ENCODE data around the gene NPR3. TPM values are rescaled to one million over a fixed set of nuclear protein-coding genes. Genes with fewer than 3 reads are reported as not detected.

NPR3 gene
- total and polyA plus RNA-seq, 2 experiments from 2014 or later: 0.07 to 0.15 TPM

DNA sequence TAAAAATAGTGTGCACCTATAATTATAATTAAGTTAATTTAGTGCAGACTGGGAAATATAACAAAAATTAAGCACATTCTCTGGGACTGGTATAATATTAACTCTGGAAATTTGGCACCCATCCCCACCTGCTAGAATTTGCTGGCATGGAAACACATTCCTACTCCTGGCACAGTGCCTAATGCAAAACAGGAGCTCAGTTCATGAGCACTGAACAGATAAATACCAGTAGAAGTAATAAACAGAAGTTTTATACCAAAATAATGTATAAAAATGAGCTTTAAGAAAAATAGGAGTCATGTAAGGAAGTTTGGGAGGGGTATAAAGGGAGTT is 23.7 kb upstream of the NPR3 start:
- H4K20me1 ChIP-seq (replicated peaks; ENCODE audit: insufficient read depth): no peaks in the 10 kb centered on the region
- H3K27me3 ChIP-seq (ENCODE audit: insufficient read depth): no peaks in the 10 kb centered on the region
- Mint-ChIP-seq H3K4me1 (no peaks in the 10 kb centered on the region), H3K27me3 (ENCODE audit: insufficient read depth, low read depth, poor library complexity) (peaks cover 6% of the 10 kb centered on the region), H3K27ac (no peak overlapping the region), H3K36me3 (ENCODE audit: low read depth) (peaks cover 27% of the 10 kb centered on the region), H3K9me3 (peaks cover 37% of the 10 kb centered on the region), H3K4me3 (no peak overlapping the region)
- peaks cover 5% of the 10 kb centered on the region for H3K36me3 ChIP-seq (ENCODE audit: insufficient read depth)
- H3K9me2 ChIP-seq (ENCODE audit: insufficient read depth): peaks cover 6% of the 10 kb centered on the region; the same call in 1 of the 2 replicates
- no peak for ATAC-seq
- DNase-seq (ENCODE audit: low spot score): no peak
- no peaks in the 10 kb centered on the region for H3K79me2 ChIP-seq (replicated peaks; ENCODE audit: insufficient read depth)
- H3F3A ChIP-seq (replicated peaks; ENCODE audit: low read depth): no peaks in the 10 kb centered on the region
- no peak overlapping the region for H3K27ac ChIP-seq (ENCODE audit: low read depth)
- H3K4me1 ChIP-seq (ENCODE audit: insufficient read depth): no peaks in the 10 kb centered on the region
- H3K4me2 ChIP-seq: no peak overlapping the region
- TF ChIP-seq ZNF331 (CRISPR knock-in tag; IDR thresholded peaks at IDR 0.05; ENCODE audit: low read depth) (no peak), CREB1 (CRISPR knock-in tag; IDR thresholded peaks at IDR 0.05; ENCODE audit: low read depth) (no peak), POLR2AphosphoS5 (IDR thresholded peaks at IDR 0.05; ENCODE audit: low read depth) (no peak), NANOG (IDR thresholded peaks at IDR 0.05; ENCODE audit: borderline replicate concordance) (no peak), ZNF114 (CRISPR knock-in tag; IDR thresholded peaks at IDR 0.05) (no peak), EZH2phosphoT487 (IDR thresholded peaks at IDR 0.05; ENCODE audit: unreplicated experiment) (no peak), EZH2 (IDR thresholded peaks at IDR 0.05; ENCODE audit: low read depth, unreplicated experiment) (no peak), STAT1 (IDR thresholded peaks at IDR 0.05; ENCODE audit: unreplicated experiment) (no peak), JUNB (IDR thresholded peaks at IDR 0.05; ENCODE audit: unreplicated experiment) (no peak)
- TF ChIP-seq, protein P1, sequence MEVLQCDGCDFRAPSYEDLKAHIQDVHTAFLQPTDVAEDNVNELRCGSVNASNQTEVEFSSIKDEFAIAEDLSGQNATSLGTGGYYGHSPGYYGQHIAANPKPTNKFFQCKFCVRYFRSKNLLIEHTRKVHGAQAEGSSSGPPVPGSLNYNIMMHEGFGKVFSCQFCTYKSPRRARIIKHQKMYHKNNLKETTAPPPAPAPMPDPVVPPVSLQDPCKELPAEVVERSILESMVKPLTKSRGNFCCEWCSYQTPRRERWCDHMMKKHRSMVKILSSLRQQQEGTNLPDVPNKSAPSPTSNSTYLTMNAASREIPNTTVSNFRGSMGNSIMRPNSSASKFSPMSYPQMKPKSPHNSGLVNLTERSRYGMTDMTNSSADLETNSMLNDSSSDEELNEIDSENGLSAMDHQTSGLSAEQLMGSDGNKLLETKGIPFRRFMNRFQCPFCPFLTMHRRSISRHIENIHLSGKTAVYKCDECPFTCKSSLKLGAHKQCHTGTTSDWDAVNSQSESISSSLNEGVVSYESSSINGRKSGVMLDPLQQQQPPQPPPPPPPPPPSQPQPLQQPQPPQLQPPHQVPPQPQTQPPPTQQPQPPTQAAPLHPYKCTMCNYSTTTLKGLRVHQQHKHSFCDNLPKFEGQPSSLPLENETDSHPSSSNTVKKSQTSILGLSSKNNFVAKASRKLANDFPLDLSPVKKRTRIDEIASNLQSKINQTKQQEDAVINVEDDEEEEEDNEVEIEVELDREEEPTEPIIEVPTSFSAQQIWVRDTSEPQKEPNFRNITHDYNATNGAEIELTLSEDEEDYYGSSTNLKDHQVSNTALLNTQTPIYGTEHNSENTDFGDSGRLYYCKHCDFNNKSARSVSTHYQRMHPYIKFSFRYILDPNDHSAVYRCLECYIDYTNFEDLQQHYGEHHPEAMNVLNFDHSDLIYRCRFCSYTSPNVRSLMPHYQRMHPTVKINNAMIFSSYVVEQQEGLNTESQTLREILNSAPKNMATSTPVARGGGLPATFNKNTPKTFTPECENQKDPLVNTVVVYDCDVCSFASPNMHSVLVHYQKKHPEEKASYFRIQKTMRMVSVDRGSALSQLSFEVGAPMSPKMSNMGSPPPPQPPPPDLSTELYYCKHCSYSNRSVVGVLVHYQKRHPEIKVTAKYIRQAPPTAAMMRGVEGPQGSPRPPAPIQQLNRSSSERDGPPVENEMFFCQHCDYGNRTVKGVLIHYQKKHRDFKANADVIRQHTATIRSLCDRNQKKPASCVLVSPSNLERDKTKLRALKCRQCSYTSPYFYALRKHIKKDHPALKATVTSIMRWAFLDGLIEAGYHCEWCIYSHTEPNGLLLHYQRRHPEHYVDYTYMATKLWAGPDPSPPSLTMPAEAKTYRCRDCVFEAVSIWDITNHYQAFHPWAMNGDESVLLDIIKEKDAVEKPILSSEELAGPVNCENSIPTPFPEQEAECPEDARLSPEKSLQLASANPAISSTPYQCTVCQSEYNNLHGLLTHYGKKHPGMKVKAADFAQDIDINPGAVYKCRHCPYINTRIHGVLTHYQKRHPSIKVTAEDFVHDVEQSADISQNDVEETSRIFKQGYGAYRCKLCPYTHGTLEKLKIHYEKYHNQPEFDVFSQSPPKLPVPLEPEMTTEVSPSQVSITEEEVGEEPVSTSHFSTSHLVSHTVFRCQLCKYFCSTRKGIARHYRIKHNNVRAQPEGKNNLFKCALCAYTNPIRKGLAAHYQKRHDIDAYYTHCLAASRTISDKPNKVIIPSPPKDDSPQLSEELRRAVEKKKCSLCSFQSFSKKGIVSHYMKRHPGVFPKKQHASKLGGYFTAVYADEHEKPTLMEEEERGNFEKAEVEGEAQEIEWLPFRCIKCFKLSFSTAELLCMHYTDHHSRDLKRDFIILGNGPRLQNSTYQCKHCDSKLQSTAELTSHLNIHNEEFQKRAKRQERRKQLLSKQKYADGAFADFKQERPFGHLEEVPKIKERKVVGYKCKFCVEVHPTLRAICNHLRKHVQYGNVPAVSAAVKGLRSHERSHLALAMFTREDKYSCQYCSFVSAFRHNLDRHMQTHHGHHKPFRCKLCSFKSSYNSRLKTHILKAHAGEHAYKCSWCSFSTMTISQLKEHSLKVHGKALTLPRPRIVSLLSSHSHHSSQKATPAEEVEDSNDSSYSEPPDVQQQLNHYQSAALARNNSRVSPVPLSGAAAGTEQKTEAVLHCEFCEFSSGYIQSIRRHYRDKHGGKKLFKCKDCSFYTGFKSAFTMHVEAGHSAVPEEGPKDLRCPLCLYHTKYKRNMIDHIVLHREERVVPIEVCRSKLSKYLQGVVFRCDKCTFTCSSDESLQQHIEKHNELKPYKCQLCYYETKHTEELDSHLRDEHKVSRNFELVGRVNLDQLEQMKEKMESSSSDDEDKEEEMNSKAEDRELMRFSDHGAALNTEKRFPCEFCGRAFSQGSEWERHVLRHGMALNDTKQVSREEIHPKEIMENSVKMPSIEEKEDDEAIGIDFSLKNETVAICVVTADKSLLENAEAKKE (CRISPR knock-in tag; IDR thresholded peaks at IDR 0.05): no peak
- TF ChIP-seq, protein P2, sequence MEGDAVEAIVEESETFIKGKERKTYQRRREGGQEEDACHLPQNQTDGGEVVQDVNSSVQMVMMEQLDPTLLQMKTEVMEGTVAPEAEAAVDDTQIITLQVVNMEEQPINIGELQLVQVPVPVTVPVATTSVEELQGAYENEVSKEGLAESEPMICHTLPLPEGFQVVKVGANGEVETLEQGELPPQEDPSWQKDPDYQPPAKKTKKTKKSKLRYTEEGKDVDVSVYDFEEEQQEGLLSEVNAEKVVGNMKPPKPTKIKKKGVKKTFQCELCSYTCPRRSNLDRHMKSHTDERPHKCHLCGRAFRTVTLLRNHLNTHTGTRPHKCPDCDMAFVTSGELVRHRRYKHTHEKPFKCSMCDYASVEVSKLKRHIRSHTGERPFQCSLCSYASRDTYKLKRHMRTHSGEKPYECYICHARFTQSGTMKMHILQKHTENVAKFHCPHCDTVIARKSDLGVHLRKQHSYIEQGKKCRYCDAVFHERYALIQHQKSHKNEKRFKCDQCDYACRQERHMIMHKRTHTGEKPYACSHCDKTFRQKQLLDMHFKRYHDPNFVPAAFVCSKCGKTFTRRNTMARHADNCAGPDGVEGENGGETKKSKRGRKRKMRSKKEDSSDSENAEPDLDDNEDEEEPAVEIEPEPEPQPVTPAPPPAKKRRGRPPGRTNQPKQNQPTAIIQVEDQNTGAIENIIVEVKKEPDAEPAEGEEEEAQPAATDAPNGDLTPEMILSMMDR (conservative IDR thresholded peaks at IDR 0.05; ENCODE audit: low read depth in 2 of 2): no peak
- TF ChIP-seq, protein P3, sequence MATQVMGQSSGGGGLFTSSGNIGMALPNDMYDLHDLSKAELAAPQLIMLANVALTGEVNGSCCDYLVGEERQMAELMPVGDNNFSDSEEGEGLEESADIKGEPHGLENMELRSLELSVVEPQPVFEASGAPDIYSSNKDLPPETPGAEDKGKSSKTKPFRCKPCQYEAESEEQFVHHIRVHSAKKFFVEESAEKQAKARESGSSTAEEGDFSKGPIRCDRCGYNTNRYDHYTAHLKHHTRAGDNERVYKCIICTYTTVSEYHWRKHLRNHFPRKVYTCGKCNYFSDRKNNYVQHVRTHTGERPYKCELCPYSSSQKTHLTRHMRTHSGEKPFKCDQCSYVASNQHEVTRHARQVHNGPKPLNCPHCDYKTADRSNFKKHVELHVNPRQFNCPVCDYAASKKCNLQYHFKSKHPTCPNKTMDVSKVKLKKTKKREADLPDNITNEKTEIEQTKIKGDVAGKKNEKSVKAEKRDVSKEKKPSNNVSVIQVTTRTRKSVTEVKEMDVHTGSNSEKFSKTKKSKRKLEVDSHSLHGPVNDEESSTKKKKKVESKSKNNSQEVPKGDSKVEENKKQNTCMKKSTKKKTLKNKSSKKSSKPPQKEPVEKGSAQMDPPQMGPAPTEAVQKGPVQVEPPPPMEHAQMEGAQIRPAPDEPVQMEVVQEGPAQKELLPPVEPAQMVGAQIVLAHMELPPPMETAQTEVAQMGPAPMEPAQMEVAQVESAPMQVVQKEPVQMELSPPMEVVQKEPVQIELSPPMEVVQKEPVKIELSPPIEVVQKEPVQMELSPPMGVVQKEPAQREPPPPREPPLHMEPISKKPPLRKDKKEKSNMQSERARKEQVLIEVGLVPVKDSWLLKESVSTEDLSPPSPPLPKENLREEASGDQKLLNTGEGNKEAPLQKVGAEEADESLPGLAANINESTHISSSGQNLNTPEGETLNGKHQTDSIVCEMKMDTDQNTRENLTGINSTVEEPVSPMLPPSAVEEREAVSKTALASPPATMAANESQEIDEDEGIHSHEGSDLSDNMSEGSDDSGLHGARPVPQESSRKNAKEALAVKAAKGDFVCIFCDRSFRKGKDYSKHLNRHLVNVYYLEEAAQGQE (IDR thresholded peaks at IDR 0.05; ENCODE audit: unreplicated experiment): no peak
- TF ChIP-seq, protein P4, sequence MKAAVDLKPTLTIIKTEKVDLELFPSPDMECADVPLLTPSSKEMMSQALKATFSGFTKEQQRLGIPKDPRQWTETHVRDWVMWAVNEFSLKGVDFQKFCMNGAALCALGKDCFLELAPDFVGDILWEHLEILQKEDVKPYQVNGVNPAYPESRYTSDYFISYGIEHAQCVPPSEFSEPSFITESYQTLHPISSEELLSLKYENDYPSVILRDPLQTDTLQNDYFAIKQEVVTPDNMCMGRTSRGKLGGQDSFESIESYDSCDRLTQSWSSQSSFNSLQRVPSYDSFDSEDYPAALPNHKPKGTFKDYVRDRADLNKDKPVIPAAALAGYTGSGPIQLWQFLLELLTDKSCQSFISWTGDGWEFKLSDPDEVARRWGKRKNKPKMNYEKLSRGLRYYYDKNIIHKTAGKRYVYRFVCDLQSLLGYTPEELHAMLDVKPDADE (IDR thresholded peaks at IDR 0.05): no peak
- no peak overlapping the region for H3K4me3 ChIP-seq
- no peak overlapping the region for H2AFZ ChIP-seq

Data from GM23338 (cell line).